CD4-positive, CD25-positive, alpha-beta regulatory T cell (primary cell): ENCODE measurements around the gene PGAM5. TPM values are rescaled to one million over a fixed set of nuclear protein-coding genes. Genes with fewer than 3 reads are reported as not detected.
A peak's percentile ranks its signal among the peaks of the same experiment; 100 is the strongest.

Experiments used
- ATAC-seq, 2 donors: fragments of 150-1000 bp; cut with Tn5 transposase; one replicate each; pipeline ENCODE4 v1.10.0; 2021; ENCODE audit warnings: low read depth in 2 of 2, moderate number of reproducible peaks in 2 of 2, moderate library complexity in 1 of 2
- DNase-seq, 3 donors: peaks; one replicate each; pipeline versions ENCODE4 v3.0.0 to v3.0.0-alpha.2; 2012 to 2022; ENCODE audit warnings: mixed read lengths in 1 of 3
- H3K27ac ChIP-seq: one replicate; pipeline ENCODE4 v1.7.0; 2013; ENCODE audit warnings: mild to moderate bottlenecking, low read length; ENCODE audit not compliant: insufficient read depth, poor library complexity, severe bottlenecking
- H3K27me3 ChIP-seq: one replicate; pipeline ENCODE4 v1.7.0; 2013; ENCODE audit warnings: low read length; ENCODE audit not compliant: control insufficient read depth, insufficient read depth
- H3K36me3 ChIP-seq: one replicate; pipeline ENCODE4 v1.7.0; 2013; ENCODE audit warnings: mild to moderate bottlenecking, low read length, moderate library complexity; ENCODE audit not compliant: control insufficient read depth, insufficient read depth
- H3K4me1 ChIP-seq: 2 replicates; pipeline ENCODE4 v1.7.0; 2013; ENCODE audit warnings: mild to moderate bottlenecking, low read length; ENCODE audit not compliant: insufficient read depth, control insufficient read depth, poor library complexity, severe bottlenecking
- H3K4me3 ChIP-seq: one replicate; pipeline ENCODE4 v1.7.0; 2013; ENCODE audit warnings: low read depth, mild to moderate bottlenecking, low read length, moderate library complexity
- H3K9me3 ChIP-seq, 2 experiments: 1 replicate in 1 of 2; 2 replicates in 1 of 2; pipeline ENCODE4 v1.7.0; 2013; ENCODE audit warnings: low read length in 2 of 2, mild to moderate bottlenecking in 1 of 2, moderate library complexity in 1 of 2; ENCODE audit not compliant: control insufficient read depth in 2 of 2
- H3K27ac Mint-ChIP-seq, 3 donors: one replicate each; pipeline ENCODE4 v1.8.0; 2020 to 2022; ENCODE audit warnings: mild to moderate bottlenecking in 3 of 3, mixed read lengths in 3 of 3, moderate library complexity in 2 of 3
- H3K27me3 Mint-ChIP-seq: one replicate; pipeline ENCODE4 v1.8.0; 2022; ENCODE audit warnings: mild to moderate bottlenecking, mixed read lengths
- H3K36me3 Mint-ChIP-seq: one replicate; pipeline ENCODE4 v1.8.0; 2020; ENCODE audit warnings: mixed read lengths
- H3K4me1 Mint-ChIP-seq, 4 donors: one replicate each; pipeline ENCODE4 v1.8.0; 2020 to 2022; ENCODE audit warnings: mixed read lengths in 4 of 4, mild to moderate bottlenecking in 1 of 4
- H3K4me3 Mint-ChIP-seq, 4 donors: one replicate each; pipeline ENCODE4 v1.8.0; 2020 to 2022; ENCODE audit warnings: mild to moderate bottlenecking in 4 of 4, mixed read lengths in 4 of 4, moderate library complexity in 3 of 4
- H3K9me3 Mint-ChIP-seq, 7 donors: one replicate each; pipeline ENCODE4 v1.8.0; 2020 to 2022; ENCODE audit warnings: mixed read lengths in 7 of 7, mild to moderate bottlenecking in 3 of 7, moderate library complexity in 2 of 7
- polyA plus RNA-seq, 4 donors: library from polyadenylated mRNA; unstranded; fragments of 300-500 nt; fragmentation: Illumina TruSeq; gene quantifications; one replicate each; pipeline ENCODE4 v1.2.3, GENCODE V29; 2021
- total RNA-seq: library from RNA; stranded (reverse); gene quantifications from one replicate; pipeline ENCODE4 v1.2.3, GENCODE V29; 2022

Gene PGAM5
- total and polyA plus RNA-seq, 5 donors from 2014 or later, result 17.5 to 25.3 (median 19.4) TPM

DNA sequence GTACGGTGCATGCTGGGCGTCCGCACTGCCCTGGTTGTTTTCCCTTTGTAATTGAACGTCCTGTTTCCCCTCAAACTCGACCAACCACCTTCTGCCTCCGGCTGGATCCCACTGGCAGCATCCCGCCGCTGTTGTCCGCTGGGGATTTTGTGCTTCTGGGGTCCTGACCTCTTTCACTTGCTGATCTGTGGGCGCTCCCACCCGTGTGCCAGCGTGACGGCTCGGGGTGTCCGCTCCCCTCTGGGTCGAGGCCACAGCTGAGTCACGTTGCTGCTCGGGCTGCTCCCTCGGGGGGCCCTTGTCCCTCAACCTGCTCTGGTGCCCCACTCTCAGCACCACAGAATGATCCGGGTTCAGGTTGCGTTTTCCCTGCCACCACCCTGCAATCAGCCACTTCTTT, 8.0 kb downstream of the PGAM5 start:
- peaks cover 0 to 6% (median 1%) of the 10 kb centered on the region in 4 donors for H3K4me1 Mint-ChIP-seq
- peaks cover 13% of the 10 kb centered on the region for H3K36me3 Mint-ChIP-seq
- Histone ChIP-seq H3K27me3 (no peaks in the 10 kb centered on the region), H3K27ac (no peak overlapping the region), H3K4me3 (no peak overlapping the region), H3K4me1 (no peaks in the 10 kb centered on the region), H3K36me3 (peaks cover 53% of the 10 kb centered on the region), H3K9me3 (no peaks in the 10 kb centered on the region)
- H3K27me3 Mint-ChIP-seq, result no peaks in the 10 kb centered on the region
- H3K4me3 Mint-ChIP-seq, result peak overlapping the region in 2 of 4 donors; percentile 32 to 38
- H3K27ac Mint-ChIP-seq, result no peak overlapping the region
- no peak for ATAC-seq
- no peak for DNase-seq
- no peaks in the 10 kb centered on the region for H3K9me3 Mint-ChIP-seq

DNA sequence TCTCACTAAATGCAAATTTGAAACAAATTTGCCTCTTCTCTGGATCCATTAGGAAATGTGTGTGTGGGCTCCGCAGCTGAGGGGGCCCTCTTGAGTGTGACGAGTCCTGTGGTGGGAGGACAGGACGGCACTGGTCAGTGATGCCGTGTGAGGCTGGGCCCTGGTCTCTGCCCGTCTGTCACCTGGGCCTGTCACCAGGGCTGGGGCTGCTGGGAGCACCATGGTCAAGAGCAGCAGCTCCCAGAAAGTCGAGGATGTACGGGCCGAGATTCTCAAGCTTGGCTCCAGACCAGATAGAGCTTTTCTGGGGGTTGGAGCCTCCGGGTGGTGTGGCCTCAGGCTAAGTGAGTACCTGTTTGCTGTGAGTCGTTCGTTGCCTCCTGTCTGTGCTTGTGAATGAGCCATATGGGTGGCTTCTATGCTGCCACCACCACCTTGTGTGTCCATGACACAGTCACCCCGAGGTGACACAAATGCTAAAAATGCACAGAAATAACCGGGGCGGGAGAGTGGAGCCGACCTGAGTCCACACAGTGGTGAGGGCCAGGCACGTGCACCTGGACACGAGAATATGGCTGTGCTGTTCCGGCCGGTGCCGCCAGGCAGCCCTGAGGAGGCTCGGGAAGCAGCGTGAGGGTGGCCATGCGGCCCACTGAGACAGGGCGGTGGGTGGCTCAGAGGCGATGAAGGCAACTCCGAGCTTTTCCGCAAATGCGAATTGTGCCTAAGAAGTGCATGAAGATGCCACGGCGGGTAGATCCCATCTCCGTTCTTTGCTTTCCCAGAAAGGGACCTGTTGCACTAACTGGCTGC, 8.7 kb downstream of the PGAM5 start:
- no peaks in the 10 kb centered on the region for H3K27me3 ChIP-seq
- H3K9me3 ChIP-seq, result no peaks in the 10 kb centered on the region
- H3K4me3 Mint-ChIP-seq, result peak overlapping the region in 1 of 4 donors; percentile 15
- H3K4me1 ChIP-seq, result no peaks in the 10 kb centered on the region
- no peak overlapping the region for H3K27ac ChIP-seq
- peak overlapping the region in 1 of 3 donors; percentile 60 for H3K27ac Mint-ChIP-seq
- H3K9me3 Mint-ChIP-seq, result no peaks in the 10 kb centered on the region
- ATAC-seq (no peak), DNase-seq (no peak)
- H3K36me3 ChIP-seq, result peaks cover 55% of the 10 kb centered on the region
- no peak overlapping the region for H3K4me3 ChIP-seq
- H3K4me1 Mint-ChIP-seq, result peaks cover 0 to 3% (median 1%) of the 10 kb centered on the region in 4 donors
- H3K36me3 Mint-ChIP-seq, result peaks cover 17% of the 10 kb centered on the region
- no peaks in the 10 kb centered on the region for H3K27me3 Mint-ChIP-seq

DNA sequence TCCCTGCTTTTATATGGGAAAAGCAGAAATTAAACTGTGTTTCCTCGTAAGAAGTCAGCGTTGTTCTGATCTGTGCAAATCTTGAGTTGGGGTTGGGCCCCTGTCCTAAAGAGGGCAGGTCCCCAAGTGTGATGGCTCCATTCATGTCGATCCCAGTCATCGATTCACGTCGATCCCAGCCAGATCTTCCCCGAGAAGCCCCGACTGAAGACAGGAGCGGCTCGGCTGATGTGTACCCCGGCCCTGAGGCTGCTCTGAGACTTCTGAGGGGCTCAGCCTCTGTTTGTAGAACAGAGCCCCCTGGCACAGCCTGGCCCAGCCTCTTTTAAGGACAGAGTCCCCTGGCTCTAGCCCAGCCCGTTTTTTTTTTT, 9.3 kb downstream of the PGAM5 start:
- no peak for DNase-seq
- H3K9me3 Mint-ChIP-seq, result no peaks in the 10 kb centered on the region
- Histone ChIP-seq H3K4me1 (no peaks in the 10 kb centered on the region), H3K27me3 (no peaks in the 10 kb centered on the region), H3K36me3 (peaks cover 55% of the 10 kb centered on the region), H3K9me3 (no peaks in the 10 kb centered on the region), H3K27ac (no peak overlapping the region), H3K4me3 (no peak overlapping the region)
- H3K27ac Mint-ChIP-seq, result no peak overlapping the region
- H3K4me1 Mint-ChIP-seq, result no peaks in the 10 kb centered on the region
- no peak overlapping the region for H3K4me3 Mint-ChIP-seq
- H3K27me3 Mint-ChIP-seq, result no peaks in the 10 kb centered on the region
- no peak for ATAC-seq
- peaks cover 16% of the 10 kb centered on the region for H3K36me3 Mint-ChIP-seq

GRCh38 chr12:132720606-132721345, 10.1 kb downstream of the PGAM5 start:
- H3K27ac Mint-ChIP-seq, result peak overlapping the region in 1 of 3 donors; percentile 26
- Histone ChIP-seq H3K4me3 (no peak overlapping the region), H3K36me3 (peaks cover 60% of the 10 kb centered on the region), H3K27ac (no peak overlapping the region), H3K4me1 (no peaks in the 10 kb centered on the region), H3K27me3 (no peaks in the 10 kb centered on the region), H3K9me3 (no peaks in the 10 kb centered on the region)
- H3K27me3 Mint-ChIP-seq, result no peaks in the 10 kb centered on the region
- H3K4me1 Mint-ChIP-seq, result no peaks in the 10 kb centered on the region
- H3K4me3 Mint-ChIP-seq, result no peak overlapping the region
- DNase-seq (no peak), ATAC-seq (no peak)
- peaks cover 24% of the 10 kb centered on the region for H3K36me3 Mint-ChIP-seq
- no peaks in the 10 kb centered on the region for H3K9me3 Mint-ChIP-seq

- H3K4me3 ChIP-seq, result no peak overlapping the region
- H3K9me3 ChIP-seq, result no peaks in the 10 kb centered on the region
- ATAC-seq, result no peak
- H3K27ac Mint-ChIP-seq, result no peak overlapping the region
- H3K4me3 Mint-ChIP-seq, result no peak overlapping the region
- H3K27ac ChIP-seq, result no peak overlapping the region
- no peaks in the 10 kb centered on the region for H3K27me3 Mint-ChIP-seq
- peaks cover 40% of the 10 kb centered on the region for H3K36me3 Mint-ChIP-seq
- peaks cover 69% of the 10 kb centered on the region for H3K36me3 ChIP-seq
- no peaks in the 10 kb centered on the region for H3K4me1 Mint-ChIP-seq
- H3K9me3 Mint-ChIP-seq, result no peaks in the 10 kb centered on the region
- H3K4me1 ChIP-seq, result no peaks in the 10 kb centered on the region
- no peaks in the 10 kb centered on the region for H3K27me3 ChIP-seq
- DNase-seq, result no peak
Measured at GRCh38 chr12:132723015-132723763, 12.5 kb downstream of the PGAM5 start.

DNA sequence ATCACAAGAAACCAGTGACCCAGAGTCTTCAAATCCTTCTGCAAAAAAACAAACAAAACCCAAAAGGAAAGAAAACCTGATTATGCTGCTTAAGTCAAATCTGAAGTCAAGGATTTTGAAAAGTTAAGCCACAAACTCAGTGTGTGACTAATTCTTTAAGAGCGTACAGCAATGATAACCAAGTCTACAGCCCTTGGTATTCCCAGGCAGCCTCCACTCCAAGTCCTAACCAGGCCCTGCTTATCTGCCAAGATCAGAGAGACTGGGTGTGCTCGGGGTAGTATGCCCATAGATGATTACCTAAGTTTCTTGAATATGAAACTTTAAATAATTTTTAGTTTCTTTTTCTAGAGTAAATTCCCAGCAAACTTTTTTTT, 13.1 kb downstream of the PGAM5 start:
- H3K36me3 ChIP-seq, result peaks cover 72% of the 10 kb centered on the region
- H3K9me3 ChIP-seq, result no peaks in the 10 kb centered on the region
- ATAC-seq (no peak), DNase-seq (no peak)
- no peaks in the 10 kb centered on the region for H3K27me3 ChIP-seq
- H3K27ac Mint-ChIP-seq, result no peak overlapping the region
- no peaks in the 10 kb centered on the region for H3K27me3 Mint-ChIP-seq
- H3K36me3 Mint-ChIP-seq, result peaks cover 44% of the 10 kb centered on the region
- no peaks in the 10 kb centered on the region for H3K9me3 Mint-ChIP-seq
- no peaks in the 10 kb centered on the region for H3K4me1 ChIP-seq
- H3K4me1 Mint-ChIP-seq, result peaks cover 0 to 2% (median under 1%) of the 10 kb centered on the region in 4 donors
- no peak overlapping the region for H3K27ac ChIP-seq
- H3K4me3 Mint-ChIP-seq, result no peak overlapping the region
- no peak overlapping the region for H3K4me3 ChIP-seq

DNA sequence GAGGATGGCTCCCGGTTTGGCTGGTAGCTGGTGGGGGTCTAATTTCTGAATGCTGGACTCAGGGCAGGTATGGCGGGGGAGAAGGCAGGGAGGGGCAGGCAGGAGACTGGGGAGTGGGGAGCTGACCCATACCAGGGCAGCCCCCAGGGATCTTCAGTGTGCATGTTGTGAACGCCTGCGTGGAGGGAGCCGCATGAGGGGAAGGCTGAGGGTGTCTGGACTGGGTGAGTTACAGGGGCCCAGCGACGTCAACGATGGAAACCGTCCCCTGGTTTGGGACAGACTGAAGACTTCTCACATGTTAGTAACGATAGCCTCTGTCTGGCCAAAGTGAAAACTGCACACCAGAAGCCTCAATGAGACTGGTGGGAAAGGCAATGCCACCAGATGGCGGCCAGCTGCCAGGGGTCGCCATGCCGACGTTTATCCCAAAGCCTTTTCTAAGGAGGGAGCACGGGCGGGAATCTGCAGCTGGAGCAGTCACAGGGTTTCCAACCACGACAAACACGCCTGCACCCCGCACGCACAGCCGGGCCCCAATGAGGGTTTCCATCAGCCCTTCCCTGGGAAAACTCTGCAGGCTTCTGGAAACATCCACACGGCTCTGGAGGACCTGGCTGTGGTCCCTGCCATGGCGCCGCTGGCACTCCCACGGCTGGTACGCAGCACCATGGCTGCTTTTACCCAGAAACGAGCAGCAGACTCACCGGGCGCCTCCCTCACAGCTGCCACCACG, 14.0 kb downstream of the PGAM5 start:
- Mint-ChIP-seq H3K4me3 (no peak overlapping the region), H3K27ac (no peak overlapping the region)
- DNase-seq, result no peak

More for the DNA sequence above, 14.0 kb downstream of the PGAM5 start:
- Histone ChIP-seq H3K27me3 (no peaks in the 10 kb centered on the region), H3K36me3 (peaks cover 64% of the 10 kb centered on the region), H3K4me3 (no peak overlapping the region), H3K27ac (no peak overlapping the region), H3K4me1 (no peaks in the 10 kb centered on the region), H3K9me3 (no peaks in the 10 kb centered on the region)
- peaks cover 0 to 3% (median under 1%) of the 10 kb centered on the region in 4 donors for H3K4me1 Mint-ChIP-seq
- no peaks in the 10 kb centered on the region for H3K9me3 Mint-ChIP-seq
- ATAC-seq, result no peak
- H3K36me3 Mint-ChIP-seq, result peaks cover 38% of the 10 kb centered on the region
- no peaks in the 10 kb centered on the region for H3K27me3 Mint-ChIP-seq
